Measurements from ENCODE around the gene SBNO2. TPM values are rescaled to one million over a fixed set of nuclear protein-coding genes. Genes with fewer than 3 reads are reported as not detected.

The SBNO2 gene
- total RNA-seq, 1 experiment from 2014 or later = 97.8 TPM

DNA sequence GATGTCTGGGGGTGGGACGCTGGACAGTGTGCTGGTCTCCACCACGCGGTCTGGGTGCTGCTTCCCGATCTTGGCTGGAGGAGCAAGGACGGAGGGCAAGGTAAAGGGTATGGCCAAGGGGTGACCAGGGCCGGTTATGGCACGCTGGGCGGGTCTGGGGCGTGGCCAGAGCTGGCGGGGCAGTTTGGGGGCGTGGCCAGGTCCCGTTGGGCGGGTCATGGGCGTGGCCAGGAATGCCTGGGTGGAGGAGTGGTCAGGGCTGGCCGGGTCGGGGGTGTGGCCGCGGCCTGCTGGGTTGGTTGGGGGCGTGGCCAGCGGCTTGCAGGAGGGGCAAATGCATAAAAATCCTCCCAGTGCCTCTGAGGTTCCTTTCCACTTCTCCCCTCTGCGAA lies 51.1 kb downstream of the SBNO2 start:
- H3K4me1 Mint-ChIP-seq (ENCODE audit: low read depth, unreplicated experiment) = no peaks in the 10 kb centered on the region
- CTCF ChIA-PET = interaction anchor here (0.7 to 0.8 kb wide), 2 partner anchors 10 to 58 kb away, joined by 3 to 5 read pairs; no protein-coding TSS in a partner anchor
- H3K27me3 Mint-ChIP-seq (ENCODE audit: unreplicated experiment) = no peaks in the 10 kb centered on the region
- H3K4me3 Mint-ChIP-seq (ENCODE audit: low read depth, unreplicated experiment) = no peak overlapping the region
- no peaks in the 10 kb centered on the region for H3K9me3 Mint-ChIP-seq (ENCODE audit: low read depth, unreplicated experiment)
- no peak overlapping the region for H3K27ac Mint-ChIP-seq (ENCODE audit: unreplicated experiment)
- no TSS peak for BruUV-seq (replicated peaks)
- peak; percentile 88 for DNase-seq
- TF ChIP-seq, protein P1, sequence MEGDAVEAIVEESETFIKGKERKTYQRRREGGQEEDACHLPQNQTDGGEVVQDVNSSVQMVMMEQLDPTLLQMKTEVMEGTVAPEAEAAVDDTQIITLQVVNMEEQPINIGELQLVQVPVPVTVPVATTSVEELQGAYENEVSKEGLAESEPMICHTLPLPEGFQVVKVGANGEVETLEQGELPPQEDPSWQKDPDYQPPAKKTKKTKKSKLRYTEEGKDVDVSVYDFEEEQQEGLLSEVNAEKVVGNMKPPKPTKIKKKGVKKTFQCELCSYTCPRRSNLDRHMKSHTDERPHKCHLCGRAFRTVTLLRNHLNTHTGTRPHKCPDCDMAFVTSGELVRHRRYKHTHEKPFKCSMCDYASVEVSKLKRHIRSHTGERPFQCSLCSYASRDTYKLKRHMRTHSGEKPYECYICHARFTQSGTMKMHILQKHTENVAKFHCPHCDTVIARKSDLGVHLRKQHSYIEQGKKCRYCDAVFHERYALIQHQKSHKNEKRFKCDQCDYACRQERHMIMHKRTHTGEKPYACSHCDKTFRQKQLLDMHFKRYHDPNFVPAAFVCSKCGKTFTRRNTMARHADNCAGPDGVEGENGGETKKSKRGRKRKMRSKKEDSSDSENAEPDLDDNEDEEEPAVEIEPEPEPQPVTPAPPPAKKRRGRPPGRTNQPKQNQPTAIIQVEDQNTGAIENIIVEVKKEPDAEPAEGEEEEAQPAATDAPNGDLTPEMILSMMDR (IDR thresholded peaks at IDR 0.05; ENCODE audit: unreplicated experiment) = no peak
- peaks cover 72% of the 10 kb centered on the region for H3K36me3 Mint-ChIP-seq (ENCODE audit: insufficient read depth, unreplicated experiment)
- intact Hi-C loops (cut with micrococcal nuclease; ENCODE audit: unreplicated experiment) = no loop called here

DNA sequence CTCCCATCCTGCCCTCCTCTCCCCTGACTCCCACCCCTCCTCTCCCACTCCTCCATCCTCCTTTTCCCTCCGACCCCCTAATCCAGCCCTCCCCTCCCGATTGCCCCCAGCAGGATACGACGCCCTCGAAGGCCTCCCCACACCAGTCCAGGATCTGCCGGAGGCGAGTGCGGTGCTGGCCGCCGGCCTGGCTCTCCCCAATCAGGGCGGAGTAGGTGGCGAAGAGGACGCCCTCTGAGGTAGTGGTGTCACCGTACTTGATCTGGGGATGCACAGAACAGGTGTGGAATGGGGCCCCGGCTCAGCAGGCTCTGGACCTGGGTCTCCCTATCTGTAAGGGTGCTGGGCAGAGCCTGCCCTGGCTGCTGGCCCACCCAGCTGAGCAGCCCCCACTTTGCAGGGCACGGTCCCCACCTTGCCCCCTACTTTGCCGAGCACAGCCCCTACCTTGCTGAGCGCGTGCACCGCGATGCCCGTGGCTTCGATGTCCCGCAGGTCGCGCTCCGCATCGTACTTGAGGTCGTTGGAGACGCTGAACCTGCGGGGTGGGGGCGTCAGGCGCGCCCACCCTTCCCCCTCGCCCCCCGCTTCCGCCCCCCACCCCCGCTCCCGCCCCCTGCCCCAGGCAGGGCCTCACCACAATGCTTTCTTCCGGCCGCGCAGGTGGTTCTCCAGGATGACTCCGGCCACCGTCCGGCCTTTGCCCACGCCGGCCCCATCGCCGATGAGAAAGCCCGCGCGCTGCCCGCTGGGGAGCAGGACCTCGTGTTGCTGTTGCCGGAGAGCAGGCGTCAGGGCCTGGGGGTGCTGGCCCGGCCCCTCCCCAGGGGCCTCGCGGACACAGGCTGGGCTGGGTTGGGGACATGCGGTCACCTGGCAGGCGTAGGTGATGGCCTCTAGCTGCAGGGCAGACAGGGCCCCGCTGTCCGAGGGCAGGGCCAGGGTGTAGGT lies 51.8 kb downstream of the SBNO2 start:
- Mint-ChIP-seq H3K4me1 (ENCODE audit: low read depth, unreplicated experiment) (no peaks in the 10 kb centered on the region), H3K36me3 (ENCODE audit: insufficient read depth, unreplicated experiment) (peaks cover 72% of the 10 kb centered on the region), H3K27me3 (ENCODE audit: unreplicated experiment) (no peaks in the 10 kb centered on the region), H3K9me3 (ENCODE audit: low read depth, unreplicated experiment) (no peaks in the 10 kb centered on the region), H3K4me3 (ENCODE audit: low read depth, unreplicated experiment) (no peak overlapping the region), H3K27ac (ENCODE audit: unreplicated experiment) (no peak overlapping the region)
- BruUV-seq (replicated peaks) = no TSS peak
- DNase-seq = no peak
- TF ChIP-seq, protein P1 (IDR thresholded peaks at IDR 0.05; ENCODE audit: unreplicated experiment) = no peak
- intact Hi-C loops (cut with micrococcal nuclease; ENCODE audit: unreplicated experiment) = no loop called here
- CTCF ChIA-PET = interaction anchor here (0.7 kb wide), 1 partner anchor 10 kb away, joined by 3 read pairs; no protein-coding TSS in a partner anchor

DNA sequence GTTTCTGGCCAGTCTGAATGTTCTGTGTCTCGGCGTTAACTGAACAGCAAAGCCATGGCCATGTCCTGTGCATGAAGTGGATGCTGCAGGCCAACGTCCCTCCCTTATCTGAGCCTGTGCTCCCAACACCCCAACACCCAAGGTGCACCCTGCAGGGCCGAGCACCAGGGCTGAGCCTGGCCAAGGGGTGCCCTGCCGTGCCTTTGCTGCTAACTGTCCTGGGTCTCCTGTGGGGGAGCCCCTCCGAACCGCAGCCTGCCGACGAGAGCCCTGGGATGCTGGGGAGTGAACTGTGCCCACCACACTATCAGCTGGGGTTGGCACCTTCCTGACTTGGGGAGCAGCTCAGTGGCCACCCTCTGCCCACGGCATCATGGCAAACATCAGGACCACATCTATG lies 52.7 kb downstream of the SBNO2 start:
- H3K4me3 Mint-ChIP-seq (ENCODE audit: low read depth, unreplicated experiment) = no peak overlapping the region
- no peaks in the 10 kb centered on the region for H3K27me3 Mint-ChIP-seq (ENCODE audit: unreplicated experiment)
- no peaks in the 10 kb centered on the region for H3K9me3 Mint-ChIP-seq (ENCODE audit: low read depth, unreplicated experiment)
- CTCF ChIA-PET = no interaction called here
- no peak overlapping the region for H3K27ac Mint-ChIP-seq (ENCODE audit: unreplicated experiment)
- H3K4me1 Mint-ChIP-seq (ENCODE audit: low read depth, unreplicated experiment) = no peaks in the 10 kb centered on the region
- no peak for DNase-seq
- intact Hi-C loops (cut with micrococcal nuclease; ENCODE audit: unreplicated experiment) = no loop called here
- no TSS peak for BruUV-seq (replicated peaks)
- TF ChIP-seq, protein P1 (IDR thresholded peaks at IDR 0.05; ENCODE audit: unreplicated experiment) = no peak
- peaks cover 68% of the 10 kb centered on the region for H3K36me3 Mint-ChIP-seq (ENCODE audit: insufficient read depth, unreplicated experiment)

DNA sequence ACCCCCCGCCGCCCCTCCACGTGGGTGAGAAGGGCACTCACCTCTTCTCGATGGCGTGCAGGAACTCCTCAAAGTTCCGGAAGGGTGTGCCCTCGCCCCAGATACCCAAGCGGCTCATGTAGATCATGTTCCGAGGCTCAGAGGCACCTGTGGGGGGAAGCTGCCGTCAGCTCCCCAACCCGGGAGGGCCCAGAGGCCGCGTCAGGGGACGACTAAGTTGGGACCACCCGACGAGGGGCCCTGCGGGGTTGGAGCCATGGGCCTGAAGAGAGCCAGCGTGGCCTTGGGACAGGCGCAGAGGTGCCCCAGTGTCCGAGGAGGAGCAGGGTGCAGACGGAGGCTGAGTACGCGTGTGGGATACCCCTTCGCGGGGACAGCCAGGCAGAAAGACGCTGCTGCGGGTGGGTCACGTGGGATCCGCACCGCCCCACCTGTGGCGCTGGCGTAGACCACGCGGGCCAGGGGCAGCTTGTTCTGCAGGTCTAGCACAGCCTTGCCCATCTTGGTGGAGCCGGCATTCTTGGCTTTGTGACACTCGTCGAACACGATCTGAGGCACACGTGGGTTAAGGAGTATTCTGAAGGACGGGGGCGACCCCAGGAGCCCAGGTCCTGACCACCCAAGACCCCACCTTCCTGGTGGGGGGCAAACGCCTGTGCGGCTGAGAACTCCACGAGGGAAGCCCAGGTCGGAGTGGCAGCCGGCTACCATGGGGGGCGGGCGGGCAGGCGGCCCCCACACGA lies 54.4 kb downstream of the SBNO2 start:
- no peak for DNase-seq

More for the DNA sequence above, 54.4 kb downstream of the SBNO2 start:
- H3K9me3 Mint-ChIP-seq (ENCODE audit: low read depth, unreplicated experiment) = no peaks in the 10 kb centered on the region
- H3K4me1 Mint-ChIP-seq (ENCODE audit: low read depth, unreplicated experiment) = no peaks in the 10 kb centered on the region
- H3K4me3 Mint-ChIP-seq (ENCODE audit: low read depth, unreplicated experiment) = no peak overlapping the region
- CTCF ChIA-PET = no interaction called here
- TF ChIP-seq, protein P1 (IDR thresholded peaks at IDR 0.05; ENCODE audit: unreplicated experiment) = no peak
- no peaks in the 10 kb centered on the region for H3K27me3 Mint-ChIP-seq (ENCODE audit: unreplicated experiment)
- BruUV-seq (replicated peaks) = no TSS peak
- H3K27ac Mint-ChIP-seq (ENCODE audit: unreplicated experiment) = no peak overlapping the region
- intact Hi-C loops (cut with micrococcal nuclease; ENCODE audit: unreplicated experiment) = no loop called here
- peaks cover 62% of the 10 kb centered on the region for H3K36me3 Mint-ChIP-seq (ENCODE audit: insufficient read depth, unreplicated experiment)
